ENCODE data around the gene SOS1.
A peak's percentile ranks its signal among the peaks of the same experiment; 100 is the strongest.
"Not testable (repeated sequence)": the region's sequence is repeated elsewhere in the genome, so short reads cannot be mapped to it uniquely, and the experiment has no call there.

SOS1 gene

DNA sequence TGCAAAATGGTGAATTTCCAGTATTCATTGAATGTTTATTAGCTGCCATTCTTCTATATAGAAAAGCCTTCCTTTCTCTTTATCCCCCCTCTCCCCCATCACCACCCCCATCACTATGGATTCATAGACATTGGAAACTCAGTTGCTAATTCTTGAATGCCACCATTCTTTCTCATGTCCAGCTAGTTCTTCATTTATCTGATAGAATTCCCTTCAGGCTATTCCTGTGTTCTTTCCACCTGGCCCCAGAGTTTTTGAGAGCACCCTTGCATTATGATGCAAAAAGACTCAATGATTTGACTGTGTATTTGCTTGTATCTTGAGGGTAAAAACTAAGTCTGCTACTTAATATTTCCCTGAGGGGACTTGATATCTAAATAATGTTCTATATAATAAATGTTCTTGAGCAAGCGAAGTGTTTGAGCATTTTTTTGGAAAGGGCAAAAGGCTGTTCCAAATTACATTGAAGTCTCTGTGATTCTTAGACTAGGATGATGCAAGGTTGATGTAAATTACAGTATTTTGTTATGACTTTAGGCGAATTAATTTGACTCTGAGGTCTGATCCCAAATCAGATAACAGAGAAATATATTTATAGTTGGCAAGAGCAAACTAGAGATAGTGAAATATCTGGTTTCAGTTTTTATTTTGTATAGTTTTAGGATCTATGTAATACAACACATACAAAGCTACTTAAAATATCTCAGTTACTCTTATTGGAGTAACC lies 18.8 kb upstream of the SOS1 start:
- DNase-seq (ENCODE audit: low read depth, low spot score) = no peak

DNA sequence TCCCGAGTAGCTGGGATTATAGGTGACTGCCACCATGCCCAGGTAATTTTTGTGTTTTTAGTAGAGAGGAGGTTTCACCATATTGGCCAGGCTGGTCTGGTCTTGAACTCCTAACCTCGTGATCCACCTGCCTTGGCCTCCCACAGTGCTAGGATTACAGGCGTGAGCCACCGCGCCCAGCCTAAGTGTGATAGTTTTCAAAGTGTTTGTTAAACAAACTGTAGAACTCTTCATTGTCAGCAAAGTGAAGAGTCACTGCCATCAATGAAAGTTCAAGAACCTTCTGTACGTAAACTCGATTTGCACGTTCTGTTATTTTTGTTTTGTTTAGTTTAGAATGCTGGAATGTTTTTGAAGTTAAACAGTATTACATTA lies 18.0 kb upstream of the SOS1 start:
- DNase-seq (ENCODE audit: low read depth, low spot score) = no peak

DNA sequence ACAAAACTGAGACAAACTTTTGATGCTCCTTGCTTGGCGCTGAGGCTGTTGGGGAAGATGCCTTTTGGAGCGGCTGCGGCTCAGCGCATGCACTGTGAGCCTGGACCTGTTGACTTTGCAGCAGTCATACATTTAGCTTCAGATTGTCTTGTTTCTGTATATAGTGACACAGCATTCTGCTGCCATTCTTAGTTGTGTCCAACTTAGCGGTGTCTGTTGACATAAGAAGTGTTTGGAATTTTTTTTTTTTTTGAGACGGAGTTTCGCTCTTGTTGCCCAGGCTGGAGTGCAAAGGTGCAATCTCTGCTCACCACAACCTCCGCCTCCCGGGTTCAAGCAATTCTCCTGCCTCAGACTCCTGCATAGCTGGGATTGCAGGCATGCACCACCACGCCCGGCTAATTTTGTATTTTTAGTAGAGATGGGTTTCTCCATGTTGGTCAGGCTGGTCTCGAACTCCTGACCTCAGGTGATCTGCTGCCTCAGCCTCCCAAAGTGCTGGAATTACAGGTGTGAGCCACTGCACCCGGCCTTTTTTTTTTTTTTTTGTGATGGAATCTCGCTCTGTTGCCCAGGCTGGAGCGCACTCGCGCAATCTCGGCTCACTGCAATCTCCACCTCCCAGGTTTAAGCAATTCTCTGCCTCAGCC lies 17.5 kb upstream of the SOS1 start:
- not testable (repeated sequence) for DNase-seq (ENCODE audit: low read depth, low spot score)

DNA sequence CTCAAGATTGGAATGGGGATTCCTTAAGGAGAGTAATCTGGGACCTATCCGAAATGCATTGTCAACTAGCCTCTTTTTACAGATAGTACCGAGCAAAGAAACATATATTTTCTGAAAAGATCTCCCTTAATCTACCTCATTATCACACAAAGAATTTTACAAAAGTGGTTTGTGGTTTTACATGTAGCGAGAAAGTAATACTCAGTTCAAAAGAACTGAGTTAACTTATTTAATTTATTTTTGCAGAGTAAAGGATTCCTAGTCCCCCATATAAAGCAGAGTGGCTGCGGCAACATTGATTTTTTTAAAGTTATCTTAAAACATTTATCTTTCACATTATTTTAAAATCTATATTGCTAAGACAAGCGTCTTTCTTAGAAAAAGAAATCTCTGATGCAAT lies 15.9 kb upstream of the SOS1 start:
- no peak for DNase-seq (ENCODE audit: low read depth, low spot score)

DNA sequence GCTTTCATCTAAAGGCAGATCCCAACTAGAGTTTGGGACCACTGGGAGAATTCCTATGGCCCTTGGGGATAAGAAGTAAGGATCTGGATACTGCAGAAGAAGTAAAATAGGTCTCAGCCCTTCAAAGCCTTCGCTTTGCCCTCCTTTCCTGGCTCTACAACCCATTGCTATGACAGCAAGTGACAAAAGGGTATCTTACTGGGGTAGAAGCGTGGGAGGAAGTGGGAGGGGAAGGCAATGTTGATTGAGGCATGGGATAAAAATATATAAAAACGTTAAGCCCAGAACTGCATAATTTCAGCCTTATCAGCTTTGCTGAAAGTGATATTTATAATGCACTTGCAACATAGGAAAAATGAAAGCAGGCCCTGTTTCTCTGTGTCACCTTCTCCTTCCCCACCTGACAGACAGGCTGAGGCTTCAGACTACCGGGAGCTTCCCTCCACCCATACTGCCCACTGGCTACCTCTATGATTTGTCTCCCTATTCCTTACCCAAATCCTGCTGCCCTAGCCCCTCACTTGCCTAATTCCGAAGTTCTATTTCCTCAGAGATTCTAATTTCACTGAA lies 14.9 kb upstream of the SOS1 start:
- DNase-seq (ENCODE audit: low read depth, low spot score) = no peak

DNA sequence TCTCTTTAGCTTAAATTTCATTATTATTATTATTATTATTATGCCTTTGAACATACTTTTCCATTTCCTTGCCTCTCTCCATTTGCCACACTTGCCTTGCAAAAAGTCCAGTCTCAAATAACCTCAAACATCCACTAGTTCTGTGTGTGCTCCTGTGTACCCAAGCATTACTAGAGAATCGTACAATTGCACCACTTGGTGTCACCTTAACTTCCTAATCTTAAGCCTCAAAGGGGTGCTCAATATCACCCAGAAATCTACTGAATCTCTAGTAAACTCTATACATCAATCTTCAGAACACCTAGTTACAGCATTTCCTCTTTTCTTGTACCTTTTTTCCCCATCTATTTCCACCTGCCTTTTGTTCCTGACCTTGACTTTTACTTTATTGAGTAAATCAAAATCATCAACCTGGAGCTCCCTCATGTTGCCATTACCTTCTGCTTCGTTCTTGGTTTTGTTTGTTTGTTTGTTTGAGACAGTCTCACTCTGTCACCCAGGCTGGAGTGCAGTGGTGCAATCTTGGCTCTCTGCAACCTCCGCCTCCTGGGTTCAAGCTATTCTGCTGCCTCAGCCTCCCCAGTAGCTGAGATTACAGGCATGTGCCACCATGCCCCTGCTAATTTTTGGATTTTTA lies 12.5 kb upstream of the SOS1 start:
- DNase-seq (ENCODE audit: low read depth, low spot score) = no peak

DNA sequence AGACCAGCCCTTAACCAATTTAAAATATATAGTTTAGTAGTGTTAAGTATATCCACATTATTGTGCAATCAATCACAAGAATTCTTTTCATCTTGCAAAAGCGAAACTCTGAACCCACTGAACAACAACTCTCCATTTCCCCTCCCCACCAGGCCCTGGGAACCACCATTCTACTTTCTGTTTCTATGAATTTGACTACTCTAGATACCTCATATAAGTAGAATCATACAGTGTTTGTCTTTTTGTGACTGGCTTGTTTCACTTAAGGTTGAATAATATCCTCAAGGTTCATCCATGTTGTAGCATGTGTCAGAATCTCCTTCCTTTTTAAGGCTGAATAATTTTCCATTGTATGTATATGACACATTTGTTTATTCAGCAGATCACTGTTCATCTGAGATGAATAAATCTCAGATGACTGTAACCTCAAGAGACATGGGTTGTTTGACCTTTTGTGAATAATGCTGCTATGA lies 8.1 kb upstream of the SOS1 start:
- DNase-seq (ENCODE audit: low read depth, low spot score) = no peak

DNA sequence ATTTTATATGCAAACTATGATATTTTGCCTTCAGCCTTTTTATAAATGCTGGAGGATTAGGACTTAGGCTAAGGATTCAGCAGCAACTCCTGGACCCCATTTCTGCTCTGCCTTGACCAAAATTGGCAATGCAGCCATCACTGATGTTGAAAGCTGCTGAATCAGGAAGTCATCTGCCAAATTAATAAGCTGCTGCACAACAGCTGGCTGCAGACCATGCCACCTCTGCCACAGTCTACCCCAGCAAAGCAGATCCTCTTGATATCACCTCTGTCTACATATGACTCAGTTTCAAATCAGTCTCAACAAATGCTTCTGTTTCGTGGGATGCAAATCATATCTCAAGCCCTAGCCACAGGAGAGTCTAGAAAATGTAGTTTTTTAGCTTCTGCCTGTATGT lies 7.1 kb upstream of the SOS1 start:
- DNase-seq (ENCODE audit: low read depth, low spot score) = no peak

DNA sequence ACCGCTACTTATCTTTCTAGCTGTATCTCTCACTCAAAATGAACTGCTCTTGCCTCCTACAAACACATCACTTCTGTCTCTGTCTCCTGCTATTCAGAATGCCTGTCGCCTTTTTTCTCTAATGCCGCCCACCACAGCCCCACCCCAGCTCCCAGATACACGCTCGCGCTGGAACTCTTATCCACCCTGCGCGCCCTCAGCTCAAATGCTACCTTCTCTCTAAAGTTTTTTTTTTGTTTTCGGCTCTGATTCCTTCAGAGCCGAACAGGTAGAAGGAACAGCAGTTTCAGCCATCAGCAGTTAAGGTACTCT lies 3.9 kb upstream of the SOS1 start:
- no peak for DNase-seq (ENCODE audit: low read depth, low spot score)

DNA sequence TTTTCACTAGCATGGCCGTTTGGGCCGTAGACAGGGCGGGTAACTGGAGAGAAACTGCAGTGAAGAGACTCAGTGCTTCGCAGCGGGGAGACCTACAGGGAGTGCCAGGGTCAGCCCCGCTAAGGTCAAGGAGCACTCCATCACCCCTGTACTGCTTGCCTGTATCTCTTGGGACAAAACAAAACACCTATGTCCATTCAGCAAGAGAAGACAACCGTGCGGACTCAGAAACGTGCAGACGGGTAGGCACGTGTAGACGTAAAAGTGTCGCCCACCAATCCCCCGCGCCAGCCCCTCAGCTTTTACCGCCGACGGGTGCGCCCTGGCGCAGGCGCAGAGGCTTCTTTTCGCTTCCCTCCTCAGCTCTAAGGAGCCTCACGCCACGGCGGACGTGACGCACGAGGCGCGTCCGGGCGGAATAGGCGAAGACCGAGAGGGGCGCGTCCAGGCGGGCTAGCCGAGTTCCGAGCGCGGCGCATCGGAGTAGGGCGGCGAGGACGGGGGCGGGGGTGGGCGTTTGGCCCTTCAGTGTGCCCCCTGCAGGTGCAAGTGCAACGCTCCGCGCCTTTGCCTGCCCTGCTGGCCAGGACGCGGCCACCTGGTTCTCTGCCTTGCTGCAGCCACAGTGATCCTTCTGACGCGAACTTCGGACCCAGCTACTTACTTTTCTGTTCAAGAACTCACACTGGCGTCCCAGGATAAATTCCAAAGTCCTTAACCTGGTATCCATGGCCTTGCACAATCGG lies 3.3 kb upstream of the SOS1 start:
- DNase-seq (ENCODE audit: low read depth, low spot score) = peak; percentile 95

DNA sequence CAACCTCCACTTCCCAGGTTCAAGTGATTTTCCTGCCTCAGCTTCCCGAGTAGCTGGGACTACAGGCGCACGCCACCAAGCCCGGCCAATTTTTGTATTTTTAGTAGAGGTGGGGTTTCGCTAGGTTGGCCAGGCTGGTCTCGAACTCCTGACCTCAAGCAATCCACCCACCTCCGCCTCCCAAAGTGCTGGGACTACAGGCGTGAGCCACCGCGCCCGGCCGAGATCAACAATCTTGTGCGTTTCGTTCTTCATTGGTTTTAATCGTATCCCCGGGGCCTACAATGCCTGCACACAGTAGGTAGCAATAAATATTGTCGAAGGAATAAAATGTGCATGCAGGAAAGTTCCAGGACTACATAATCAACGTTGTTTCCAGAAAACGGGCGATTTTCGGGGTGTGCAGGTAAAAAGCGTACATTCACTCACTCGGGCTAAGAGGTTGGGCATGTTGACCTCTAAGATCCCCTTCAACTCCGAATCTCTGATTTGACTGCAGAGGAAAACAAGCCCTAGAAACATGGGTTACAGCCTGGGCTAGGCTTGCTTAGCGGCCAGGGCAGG lies 2.7 kb upstream of the SOS1 start:
- DNase-seq (ENCODE audit: low read depth, low spot score) = no peak

DNA sequence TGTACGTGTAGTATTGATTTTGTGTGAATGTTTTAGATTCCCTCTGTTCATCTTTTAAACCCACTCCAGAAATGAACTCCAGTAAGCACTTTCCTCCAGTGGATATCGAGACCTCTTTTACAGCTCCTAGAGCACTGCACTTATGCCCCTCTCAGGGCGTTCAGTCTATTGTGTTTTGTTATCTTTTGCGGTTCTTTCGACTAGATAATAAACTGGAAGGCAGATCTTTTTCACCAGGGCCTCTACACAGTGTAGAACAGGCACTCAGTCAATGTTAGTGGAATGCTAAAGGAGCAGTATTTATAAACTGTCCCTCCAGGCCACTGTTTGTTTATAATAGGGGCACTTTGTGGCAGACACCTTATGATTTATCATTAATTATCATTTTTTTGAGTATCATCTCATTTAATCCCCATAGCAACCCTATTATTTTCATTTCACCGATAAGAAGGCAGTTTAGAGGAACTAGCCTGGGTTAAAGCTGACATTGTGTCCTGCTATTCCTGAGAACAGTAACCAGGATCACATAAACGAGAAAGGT lies 742 bp upstream of the SOS1 start:
- DNase-seq (ENCODE audit: low read depth, low spot score) = no peak

DNA sequence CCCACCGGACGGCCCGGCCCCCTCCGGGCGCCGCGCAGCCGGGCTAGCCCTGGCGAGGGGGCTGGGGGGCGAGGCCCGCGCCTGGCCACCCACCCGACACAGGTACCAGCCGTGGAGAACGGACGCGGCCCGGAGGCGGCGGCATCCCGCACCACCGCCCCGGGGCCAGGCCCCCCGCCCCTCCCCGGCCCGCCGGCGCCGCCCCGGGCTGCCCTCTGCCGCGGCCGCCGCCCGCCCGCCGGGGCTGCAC lies 405 bp downstream of the SOS1 start:
- DNase-seq (ENCODE audit: low read depth, low spot score) = no peak

DNA sequence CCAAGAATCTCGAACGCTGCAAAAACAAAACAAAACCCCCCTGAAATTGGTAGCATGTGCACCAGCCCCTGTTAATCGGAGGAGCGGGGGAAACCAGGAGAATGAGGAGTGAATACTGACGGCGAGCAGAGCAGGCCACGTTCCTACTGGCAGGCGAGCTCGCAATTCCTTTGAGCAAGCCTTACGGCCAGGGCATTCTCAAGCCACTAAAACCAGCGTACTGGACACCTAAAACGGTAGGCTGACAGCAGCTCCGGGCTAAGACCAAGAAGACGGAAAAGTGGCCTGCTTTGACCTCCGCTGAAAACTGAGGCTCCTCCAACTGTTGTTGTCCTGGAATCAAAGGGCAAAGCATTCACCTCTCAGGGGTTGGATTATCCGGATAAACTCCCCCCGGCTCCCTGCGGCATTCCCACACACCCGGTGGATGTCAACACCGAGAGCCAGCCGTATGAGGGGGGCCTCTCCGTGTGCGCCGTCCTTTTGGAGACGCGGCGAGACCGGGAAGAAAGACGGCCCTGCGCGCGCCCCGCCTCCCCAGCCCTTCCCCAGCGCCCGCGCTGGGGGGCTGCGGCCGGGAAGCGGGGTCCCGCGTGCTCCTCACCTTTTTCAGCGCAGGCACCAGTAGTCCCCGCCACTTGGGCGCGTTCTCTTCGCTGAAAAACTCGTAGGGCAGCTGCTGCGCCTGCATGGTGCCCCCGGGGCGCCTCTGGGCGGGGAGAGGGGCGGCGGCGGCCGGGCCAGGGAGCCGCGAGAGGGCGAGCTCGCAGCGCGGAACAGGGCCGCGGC lies 925 bp downstream of the SOS1 start:
- DNase-seq (ENCODE audit: low read depth, low spot score) = no peak

DNA sequence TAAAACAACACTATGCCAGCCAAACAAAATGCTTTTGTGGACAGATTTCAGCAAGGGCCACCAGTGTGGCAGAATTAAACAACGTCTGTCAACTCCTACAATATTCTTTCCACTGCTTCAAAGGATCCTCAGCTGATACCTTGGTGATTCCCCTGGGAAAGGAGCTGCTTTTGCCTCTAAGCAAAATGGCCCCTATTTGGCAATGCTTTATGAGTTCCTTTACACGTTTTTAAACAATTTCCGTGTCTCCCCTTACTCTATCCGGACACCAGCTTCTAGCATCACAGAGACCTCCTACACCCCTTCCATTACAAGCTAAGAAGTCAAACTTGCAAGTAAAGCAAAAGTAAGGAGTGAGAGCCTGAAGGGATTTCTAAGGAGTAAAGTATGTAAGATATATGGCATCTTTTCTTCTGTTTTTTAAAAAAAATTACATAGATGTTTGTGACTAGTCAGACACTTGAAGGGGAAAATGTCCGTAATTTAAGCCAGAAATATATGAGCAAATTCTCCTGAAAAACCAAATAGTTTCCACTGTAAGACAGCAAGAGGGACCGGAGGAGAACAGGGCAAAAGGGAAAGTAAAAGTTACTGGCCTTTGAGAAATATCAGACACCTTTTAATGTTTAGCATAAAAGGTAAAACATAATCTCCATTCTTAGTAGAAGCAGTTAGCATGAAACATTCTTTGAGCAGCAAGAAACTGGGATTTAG lies 1.9 kb downstream of the SOS1 start:
- DNase-seq (ENCODE audit: low read depth, low spot score) = no peak

DNA sequence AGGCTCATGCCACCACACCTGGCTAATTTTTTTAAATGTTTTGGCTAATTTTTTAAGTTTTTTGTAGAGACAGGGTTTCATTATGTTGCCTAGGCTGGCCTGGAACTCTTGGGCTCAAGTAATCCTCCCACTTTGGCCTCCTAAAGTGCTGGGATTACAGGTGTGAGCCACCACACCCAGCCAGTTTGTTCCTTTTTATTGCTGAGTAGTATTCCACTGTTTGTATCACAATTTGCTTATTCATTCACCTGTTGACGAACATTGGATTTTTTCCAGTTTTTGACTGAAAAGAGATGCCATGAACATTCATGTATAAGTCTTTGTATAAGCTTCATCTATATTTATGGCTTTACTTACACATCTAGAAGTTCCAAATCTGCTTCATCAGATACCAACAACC lies 5.3 kb downstream of the SOS1 start:
- DNase-seq (ENCODE audit: low read depth, low spot score) = no peak

DNA sequence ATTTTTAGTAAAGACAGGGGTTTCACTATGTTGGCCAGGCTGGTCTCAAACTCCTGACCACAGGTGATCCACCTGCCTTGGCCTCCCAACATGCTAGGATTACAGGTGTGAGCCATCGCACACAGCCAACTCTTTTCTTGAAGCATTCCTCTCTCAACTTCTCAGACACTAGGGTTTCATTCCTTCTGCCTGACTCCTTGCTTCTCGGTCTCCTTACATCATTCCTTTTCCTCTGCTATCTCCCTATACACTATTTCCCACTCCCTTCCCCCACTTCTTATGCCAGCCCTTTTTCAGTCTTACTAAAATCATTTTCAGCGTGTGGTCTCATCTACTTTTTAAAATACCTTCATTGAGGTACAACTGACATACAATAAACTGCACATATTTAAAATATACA lies 6.1 kb downstream of the SOS1 start:
- no peak for DNase-seq (ENCODE audit: low read depth, low spot score)

DNA sequence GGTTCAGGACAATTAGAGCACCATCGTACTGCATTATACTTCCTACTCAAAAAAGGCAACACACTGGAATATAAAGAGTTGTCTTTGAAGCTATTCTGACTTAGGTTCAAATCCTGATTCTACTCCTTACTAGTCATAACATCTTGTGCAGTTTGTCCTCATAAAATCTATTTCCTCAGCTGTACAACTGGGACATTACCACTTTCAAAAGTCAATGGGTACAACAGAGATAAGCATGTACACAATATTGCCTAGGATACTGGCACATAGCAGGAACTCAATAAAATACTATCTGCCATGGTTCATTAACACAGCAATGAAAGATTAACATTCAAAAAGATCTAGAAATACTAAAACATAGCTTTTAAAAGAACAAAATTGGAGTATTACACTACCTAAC lies 11.3 kb downstream of the SOS1 start:
- no peak for DNase-seq (ENCODE audit: low read depth, low spot score)

DNA sequence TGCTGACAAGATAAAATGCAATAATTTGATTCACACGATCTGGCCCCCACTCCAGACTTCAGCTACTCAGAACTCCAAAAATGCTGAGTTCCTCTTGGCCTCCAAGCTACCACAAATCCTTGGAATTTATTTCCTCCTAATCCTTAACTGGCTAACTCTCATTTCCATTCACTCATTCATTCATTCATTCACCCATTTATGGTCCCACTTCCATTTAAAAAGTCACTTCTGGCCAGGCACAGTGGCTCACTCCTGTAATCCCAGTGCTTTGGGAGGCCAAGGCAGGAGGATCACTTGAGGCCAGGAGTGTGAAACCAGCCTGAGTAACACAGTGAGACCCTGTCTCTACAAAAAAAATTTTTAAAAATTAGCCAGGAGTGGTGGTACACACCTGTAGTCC lies 12.5 kb downstream of the SOS1 start:
- no peak for DNase-seq (ENCODE audit: low read depth, low spot score)

DNA sequence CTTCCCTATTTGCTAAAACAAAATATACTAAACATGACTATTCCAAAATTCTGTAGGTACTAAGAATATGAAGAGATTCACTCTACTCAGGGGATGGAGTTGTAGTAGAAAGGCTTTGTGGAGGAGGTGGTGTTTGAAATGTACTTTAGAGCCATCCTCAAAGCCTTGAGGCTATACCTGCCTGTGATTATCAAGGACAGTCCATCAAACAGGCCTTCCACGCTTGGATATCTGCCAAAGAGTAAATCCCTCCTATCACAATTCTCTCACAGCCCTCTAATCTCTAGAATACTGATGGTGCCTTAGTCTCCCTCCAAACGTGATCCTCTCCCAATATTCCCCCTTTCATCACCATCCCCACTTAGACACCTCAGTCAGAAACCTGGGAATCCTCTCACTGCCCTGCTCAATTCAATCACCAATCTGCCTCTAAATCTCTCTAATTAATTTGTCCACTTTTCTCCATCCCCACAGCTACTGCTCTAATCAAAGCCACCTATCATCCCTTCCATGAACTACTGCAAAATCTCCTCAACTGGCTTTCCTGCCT lies 13.1 kb downstream of the SOS1 start:
- no peak for DNase-seq (ENCODE audit: low read depth, low spot score)

All from iPS DF 19.7 (cell line).